Stimulated activated memory B cell treated with anti-CD40 and anti-IgM and Interleukin-4, amounts not matched to agents 10 μg/mL and 1 μg/mL and 100 μg/mL, for 72 hours (primary cell): Measurements from ENCODE around the gene MAP3K15.

ENCODE experiments used
- ATAC-seq: fragments of 150-1000 bp; cut with Tn5 transposase; 2 replicates; pipeline ENCODE4 v1.10.0; 2021
- H3K27ac Mint-ChIP-seq: one replicate; pipeline ENCODE4 v1.8.0; 2022; ENCODE audit warnings: mild to moderate bottlenecking, mixed read lengths
- H3K27me3 Mint-ChIP-seq: one replicate; pipeline ENCODE4 v1.8.0; 2022; ENCODE audit warnings: mixed read lengths
- H3K36me3 Mint-ChIP-seq: one replicate; pipeline ENCODE4 v1.8.0; 2022; ENCODE audit warnings: mixed read lengths
- H3K4me1 Mint-ChIP-seq: one replicate; pipeline ENCODE4 v1.8.0; 2022; ENCODE audit warnings: mixed read lengths
- H3K4me3 Mint-ChIP-seq: one replicate; pipeline ENCODE4 v1.8.0; 2022; ENCODE audit warnings: mild to moderate bottlenecking, moderate library complexity, mixed read lengths
- H3K9me3 Mint-ChIP-seq: one replicate; pipeline ENCODE4 v1.8.0; 2022; ENCODE audit warnings: mixed read lengths

MAP3K15 gene

GRCh38 chrX:19514791-19515614 is at the start of gene MAP3K15:
Gene MAP3K15, minus strand, starts transcription at chrX:19515508. Its CDS starts 247 bp downstream, at chrX:19515261.
- Mint-ChIP-seq H3K4me1 (no peaks in the 10 kb centered on the region), H3K27ac (no peak within 1 kb of the TSS), H3K4me3 (peak within 1 kb of the TSS; percentile 72), H3K27me3 (peaks cover 4% of the 10 kb centered on the region), H3K36me3 (no peaks in the 10 kb centered on the region), H3K9me3 (no peaks in the 10 kb centered on the region)
- peak; percentile 48 for ATAC-seq

- H3K4me1 Mint-ChIP-seq, result peaks cover 26% of the 10 kb centered on the region
- no peaks in the 10 kb centered on the region for H3K9me3 Mint-ChIP-seq
- ATAC-seq, result no peak
- peak overlapping the region; percentile 81 for H3K27ac Mint-ChIP-seq
- H3K4me3 Mint-ChIP-seq, result no peak overlapping the region
- peaks cover 24% of the 10 kb centered on the region for H3K36me3 Mint-ChIP-seq
- H3K27me3 Mint-ChIP-seq, result no peaks in the 10 kb centered on the region
Measured at GRCh38 chrX:19564606-19565005, 49.3 kb upstream of the MAP3K15 start.

DNA sequence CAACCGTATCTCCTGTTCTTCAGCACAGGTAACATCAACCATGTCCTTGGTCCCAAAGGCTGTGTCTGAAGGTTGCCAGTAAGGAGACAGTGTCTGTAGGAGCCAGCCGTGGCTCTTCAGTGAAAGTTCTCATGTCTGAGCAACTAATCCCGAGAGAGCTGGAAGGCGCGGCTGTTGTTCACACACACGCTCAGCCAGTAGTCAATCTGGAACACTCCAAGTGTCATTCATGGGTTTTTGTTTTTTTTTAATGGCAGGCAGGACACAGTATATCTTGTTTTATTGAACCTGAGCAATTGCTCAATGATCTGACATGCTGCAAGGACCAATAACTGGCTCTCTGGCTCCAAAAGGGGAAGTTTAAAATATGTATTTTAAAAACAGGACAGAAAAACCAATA is 48.4 kb upstream of the MAP3K15 start:
- H3K4me3 Mint-ChIP-seq, result peak overlapping the region; percentile 41
- H3K9me3 Mint-ChIP-seq, result no peaks in the 10 kb centered on the region
- H3K4me1 Mint-ChIP-seq, result peaks cover 26% of the 10 kb centered on the region
- peaks cover 16% of the 10 kb centered on the region for H3K36me3 Mint-ChIP-seq
- ATAC-seq, result peak; percentile 49
- H3K27me3 Mint-ChIP-seq, result no peaks in the 10 kb centered on the region
- peak overlapping the region; percentile 81 for H3K27ac Mint-ChIP-seq

GRCh38 chrX:19563327-19563726 is 48.0 kb upstream of the MAP3K15 start:
- Mint-ChIP-seq H3K27ac (peak overlapping the region; percentile 81), H3K4me3 (peak overlapping the region; percentile 41), H3K4me1 (peaks cover 26% of the 10 kb centered on the region), H3K9me3 (no peaks in the 10 kb centered on the region), H3K27me3 (no peaks in the 10 kb centered on the region), H3K36me3 (peaks cover 12% of the 10 kb centered on the region)
- ATAC-seq, result peak; percentile 71

DNA sequence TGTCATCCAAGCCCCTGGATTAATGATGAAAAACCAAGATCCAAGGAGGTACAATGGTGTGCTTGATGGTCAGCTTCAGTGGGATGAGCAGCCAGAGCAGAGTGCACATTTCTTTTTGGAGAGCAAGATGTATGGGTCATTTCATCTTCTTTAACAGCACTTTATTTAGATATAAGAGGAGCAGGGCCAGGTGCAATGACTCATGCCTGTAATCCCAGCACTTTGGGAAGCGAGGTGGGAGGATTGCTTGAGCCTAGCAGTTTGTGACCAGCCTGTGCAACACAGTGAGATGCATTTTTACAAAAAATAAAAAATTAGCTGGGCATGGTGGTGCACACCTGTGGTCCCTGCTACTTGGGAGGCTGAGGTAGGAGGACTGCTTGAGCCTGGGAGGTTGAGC is 45.3 kb upstream of the MAP3K15 start:
- peaks cover 5% of the 10 kb centered on the region for H3K36me3 Mint-ChIP-seq
- ATAC-seq, result no peak
- peaks cover 32% of the 10 kb centered on the region for H3K4me1 Mint-ChIP-seq
- no peaks in the 10 kb centered on the region for H3K27me3 Mint-ChIP-seq
- H3K4me3 Mint-ChIP-seq, result no peak overlapping the region
- no peaks in the 10 kb centered on the region for H3K9me3 Mint-ChIP-seq
- no peak overlapping the region for H3K27ac Mint-ChIP-seq

- H3K4me1 Mint-ChIP-seq, result peaks cover 21% of the 10 kb centered on the region
- H3K4me3 Mint-ChIP-seq, result no peak overlapping the region
- no peak for ATAC-seq
- H3K27ac Mint-ChIP-seq, result peak overlapping the region; percentile 85
- peaks cover 3% of the 10 kb centered on the region for H3K36me3 Mint-ChIP-seq
- no peaks in the 10 kb centered on the region for H3K27me3 Mint-ChIP-seq
- no peaks in the 10 kb centered on the region for H3K9me3 Mint-ChIP-seq
Measured at GRCh38 chrX:19557822-19558221, 42.5 kb upstream of the MAP3K15 start.

DNA sequence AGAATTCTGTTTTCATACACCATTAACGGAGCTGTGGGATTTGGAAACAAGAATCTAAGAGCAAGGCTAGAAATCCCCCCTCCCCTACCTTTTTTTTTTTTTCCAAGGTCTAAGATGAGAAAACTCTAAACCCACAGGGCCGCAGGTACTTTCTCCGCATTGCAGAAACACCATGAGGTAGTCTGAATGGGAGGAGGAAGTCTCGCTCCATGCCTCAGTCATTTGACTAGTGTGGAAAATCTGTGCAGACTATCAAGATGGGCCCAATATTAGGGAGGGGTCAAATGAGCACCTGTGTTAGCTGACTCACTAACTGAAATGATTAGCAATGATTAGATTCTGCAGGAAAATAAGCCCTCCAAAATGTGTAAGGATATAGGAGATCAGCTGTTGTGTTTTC is 40.9 kb upstream of the MAP3K15 start:
- H3K36me3 Mint-ChIP-seq, result peaks cover 16% of the 10 kb centered on the region
- no peaks in the 10 kb centered on the region for H3K27me3 Mint-ChIP-seq
- peak overlapping the region; percentile 85 for H3K27ac Mint-ChIP-seq
- peaks cover 27% of the 10 kb centered on the region for H3K4me1 Mint-ChIP-seq
- H3K4me3 Mint-ChIP-seq, result no peak overlapping the region
- no peaks in the 10 kb centered on the region for H3K9me3 Mint-ChIP-seq
- ATAC-seq, result peak; percentile 54

GRCh38 chrX:19555683-19556082 is 40.4 kb upstream of the MAP3K15 start:
- H3K27me3 Mint-ChIP-seq, result no peaks in the 10 kb centered on the region

GRCh38 chrX:19555236-19555635 is 39.9 kb upstream of the MAP3K15 start:
- Mint-ChIP-seq H3K4me1 (peaks cover 27% of the 10 kb centered on the region), H3K36me3 (peaks cover 16% of the 10 kb centered on the region), H3K4me3 (peak overlapping the region; percentile 18), H3K9me3 (no peaks in the 10 kb centered on the region), H3K27ac (peak overlapping the region; percentile 85), H3K27me3 (no peaks in the 10 kb centered on the region)
- no peak for ATAC-seq

More at GRCh38 chrX:19555683-19556082, 40.4 kb upstream of the MAP3K15 start:
- Mint-ChIP-seq H3K4me1 (peaks cover 27% of the 10 kb centered on the region), H3K27ac (peak overlapping the region; percentile 85), H3K36me3 (peaks cover 16% of the 10 kb centered on the region), H3K9me3 (no peaks in the 10 kb centered on the region), H3K4me3 (peak overlapping the region; percentile 18)
- no peak for ATAC-seq

DNA sequence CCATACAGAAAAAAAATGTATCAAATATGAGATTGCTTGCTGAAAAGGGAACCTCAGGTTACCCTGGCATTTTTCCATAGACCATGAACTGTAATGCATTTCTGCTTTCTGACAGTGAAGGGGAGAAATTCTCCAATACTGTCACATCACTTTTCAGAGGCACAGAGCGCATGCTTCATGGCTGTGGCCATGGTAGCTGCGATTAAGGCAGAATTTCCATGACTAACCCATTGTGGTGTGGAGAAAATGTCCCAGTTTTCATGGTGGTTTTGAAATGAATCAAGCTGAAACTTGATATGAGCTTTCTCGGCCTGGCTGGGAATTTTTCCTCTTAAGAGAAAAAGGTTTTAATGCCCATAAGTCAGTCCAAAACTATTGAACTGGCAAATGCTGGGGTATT is 39.5 kb upstream of the MAP3K15 start:
- Mint-ChIP-seq H3K36me3 (peaks cover 16% of the 10 kb centered on the region), H3K27me3 (no peaks in the 10 kb centered on the region), H3K4me3 (no peak overlapping the region), H3K27ac (peak overlapping the region; percentile 85), H3K9me3 (no peaks in the 10 kb centered on the region), H3K4me1 (peaks cover 27% of the 10 kb centered on the region)
- ATAC-seq, result peak; percentile 83

- ATAC-seq, result no peak
- no peaks in the 10 kb centered on the region for H3K27me3 Mint-ChIP-seq
- H3K27ac Mint-ChIP-seq, result no peak overlapping the region
- H3K4me1 Mint-ChIP-seq, result peaks cover 27% of the 10 kb centered on the region
- peaks cover 29% of the 10 kb centered on the region for H3K36me3 Mint-ChIP-seq
- no peaks in the 10 kb centered on the region for H3K9me3 Mint-ChIP-seq
- no peak overlapping the region for H3K4me3 Mint-ChIP-seq
Measured at GRCh38 chrX:19552793-19553192, 37.5 kb upstream of the MAP3K15 start.

DNA sequence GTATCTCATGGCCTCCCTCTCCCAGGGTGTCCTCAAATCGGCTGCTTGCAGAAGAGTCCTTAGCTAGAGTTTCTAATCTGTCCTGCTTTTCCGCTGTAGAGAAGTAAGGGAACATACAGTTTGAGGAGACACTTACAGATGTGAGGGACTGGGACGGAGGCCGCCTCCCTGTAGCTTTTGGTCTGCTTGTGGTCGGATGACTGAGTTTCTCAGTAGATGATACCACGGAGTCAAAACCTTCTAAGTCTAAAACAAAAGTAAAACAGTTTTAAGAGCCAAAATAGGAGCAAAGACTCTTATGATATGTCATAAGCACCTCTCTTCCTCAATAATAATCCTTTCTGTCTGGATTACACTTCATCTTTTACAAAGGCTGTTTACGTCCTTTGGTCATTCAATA is 34.5 kb upstream of the MAP3K15 start:
- Mint-ChIP-seq H3K27me3 (no peaks in the 10 kb centered on the region), H3K4me3 (no peak overlapping the region), H3K4me1 (peaks cover 7% of the 10 kb centered on the region), H3K27ac (no peak overlapping the region), H3K9me3 (no peaks in the 10 kb centered on the region), H3K36me3 (peaks cover 45% of the 10 kb centered on the region)
- no peak for ATAC-seq

DNA sequence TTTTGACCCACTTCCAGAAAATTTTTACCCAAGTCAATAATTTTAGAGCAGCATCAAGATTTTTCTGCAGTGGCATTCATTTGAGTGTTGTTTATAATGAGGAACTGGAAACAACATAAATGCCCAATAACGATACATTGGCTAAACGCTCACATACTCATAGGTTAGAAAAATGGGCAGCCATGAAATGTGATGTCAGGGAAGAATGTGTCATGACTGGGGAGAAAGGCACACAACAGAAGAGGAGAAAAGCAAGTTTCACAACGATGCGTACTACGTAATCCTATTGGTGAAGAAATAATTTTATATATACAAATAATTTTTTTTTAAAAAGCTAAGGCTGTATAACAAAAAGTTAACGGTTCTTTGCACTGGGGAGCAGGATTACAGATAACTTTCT is 33.6 kb upstream of the MAP3K15 start:
- ATAC-seq, result no peak
- Mint-ChIP-seq H3K27ac (peak overlapping the region; percentile 73), H3K36me3 (peaks cover 51% of the 10 kb centered on the region), H3K4me1 (peaks cover 7% of the 10 kb centered on the region), H3K27me3 (no peaks in the 10 kb centered on the region), H3K9me3 (no peaks in the 10 kb centered on the region), H3K4me3 (no peak overlapping the region)

DNA sequence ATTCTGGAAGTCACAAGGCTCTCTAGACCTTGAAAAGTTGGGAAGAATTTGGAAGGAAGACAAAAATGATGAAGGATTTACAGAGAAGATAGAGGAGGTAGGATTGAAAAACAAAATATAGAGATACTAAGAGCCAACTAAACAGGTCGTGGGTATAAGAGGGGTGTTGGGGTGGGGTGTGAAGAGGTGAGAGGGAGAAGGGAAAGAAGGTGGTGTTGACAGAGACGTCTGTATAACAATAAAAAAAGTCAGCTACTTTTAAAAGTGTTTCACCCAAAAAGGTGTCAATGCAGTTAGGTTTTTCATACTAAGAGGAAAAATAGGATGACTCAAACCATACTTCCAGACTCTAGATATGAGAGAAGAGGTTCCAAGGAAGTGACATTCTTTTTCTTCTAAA is 33.0 kb upstream of the MAP3K15 start:
- H3K4me1 Mint-ChIP-seq, result peaks cover 7% of the 10 kb centered on the region
- H3K4me3 Mint-ChIP-seq, result no peak overlapping the region
- ATAC-seq, result no peak
- no peaks in the 10 kb centered on the region for H3K27me3 Mint-ChIP-seq
- peaks cover 58% of the 10 kb centered on the region for H3K36me3 Mint-ChIP-seq
- H3K27ac Mint-ChIP-seq, result peak overlapping the region; percentile 73
- no peaks in the 10 kb centered on the region for H3K9me3 Mint-ChIP-seq

DNA sequence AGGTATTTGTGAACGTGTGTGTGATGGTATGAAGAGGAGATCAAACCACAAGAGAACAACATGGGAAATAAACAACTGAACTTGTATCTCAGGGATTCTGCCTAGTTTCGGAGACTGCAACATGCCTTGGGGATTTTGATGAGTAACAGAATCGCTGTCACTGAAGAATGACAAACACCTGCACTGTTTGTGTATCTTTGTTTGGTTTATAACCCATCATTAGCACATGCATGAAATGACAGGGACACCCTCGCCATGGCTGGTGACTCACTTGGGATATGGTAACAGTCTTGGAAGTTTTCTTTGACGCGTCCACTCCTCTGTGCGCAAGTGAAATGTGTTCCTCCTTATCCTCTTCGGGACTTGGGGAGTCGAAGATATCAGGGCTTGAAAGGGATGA is 30.3 kb upstream of the MAP3K15 start:
- H3K36me3 Mint-ChIP-seq, result peaks cover 56% of the 10 kb centered on the region
- no peak overlapping the region for H3K27ac Mint-ChIP-seq
- H3K4me3 Mint-ChIP-seq, result no peak overlapping the region
- no peaks in the 10 kb centered on the region for H3K4me1 Mint-ChIP-seq
- H3K9me3 Mint-ChIP-seq, result no peaks in the 10 kb centered on the region
- H3K27me3 Mint-ChIP-seq, result no peaks in the 10 kb centered on the region
- no peak for ATAC-seq

- Mint-ChIP-seq H3K36me3 (peaks cover 56% of the 10 kb centered on the region), H3K27ac (no peak overlapping the region)
- no peak for ATAC-seq
Measured at GRCh38 chrX:19544693-19545305, 29.5 kb upstream of the MAP3K15 start.

More at GRCh38 chrX:19544693-19545305, 29.5 kb upstream of the MAP3K15 start:
- H3K9me3 Mint-ChIP-seq, result no peaks in the 10 kb centered on the region
- H3K4me3 Mint-ChIP-seq, result no peak overlapping the region
- H3K27me3 Mint-ChIP-seq, result no peaks in the 10 kb centered on the region
- no peaks in the 10 kb centered on the region for H3K4me1 Mint-ChIP-seq
